RWPE1 (cell line): ENCODE measurements around the gene ATG7.

Experiments
- CTCF ChIA-PET: fragments of 350-600 bp; sonication (Branson Sonifier 250); formaldehyde crosslinking; extraction: SDS; loops from one replicate; lab custom pipeline; 2021; lab: Yijun Ruan, JAX
- POLR2A ChIA-PET: fragments of 400-600 bp; formaldehyde crosslinking; extraction: SDS; loops from one replicate; lab custom pipeline; 2020; ENCODE audit warnings: antibody characterized with exemption; ENCODE audit not compliant: low non-redundant PET; lab: Yijun Ruan, JAX
- DNase-seq: peaks from one replicate; pipeline ENCODE4 v3.0.0; 2012; ENCODE audit warnings: low spot score
- H3K27ac ChIP-seq: fragments of 450-650 bp; 2 replicates; pipeline ENCODE4 v1.5.1; 2017
- TF ChIP-seq, protein P1 (sequence below): fragments of 450-650 bp; conservative IDR thresholded peaks from 2 replicates; pipeline ENCODE4 v1.5.1; 2017; ENCODE audit warnings: low read depth, mild to moderate bottlenecking

Gene ATG7

DNA sequence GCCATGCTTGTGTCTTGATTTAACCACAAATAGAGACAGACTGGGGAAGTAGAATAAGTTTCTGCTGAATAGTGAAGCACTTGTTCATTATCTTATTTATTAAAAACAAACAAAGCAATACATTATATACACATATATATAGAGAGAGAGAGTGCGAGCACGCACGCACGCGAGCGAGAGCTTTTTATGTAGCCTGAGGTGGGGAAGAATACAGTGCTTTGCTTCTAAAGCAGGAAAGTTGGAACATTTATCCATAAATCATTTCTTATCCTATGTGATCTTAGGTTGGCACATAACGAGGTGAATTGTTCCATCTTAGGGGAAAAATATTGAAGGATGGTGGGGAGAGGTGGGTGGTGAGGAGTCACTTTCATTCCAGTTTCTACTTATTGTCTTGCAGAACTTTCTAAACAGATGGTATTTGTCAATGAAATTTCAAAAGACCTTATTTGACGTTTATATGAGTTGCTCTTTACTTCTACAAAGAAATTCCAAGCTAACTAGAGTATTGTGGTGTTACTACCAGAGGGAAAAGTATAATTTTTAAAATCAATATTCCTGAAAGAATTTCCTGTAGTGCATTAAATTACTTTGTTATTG lies 110.0 kb downstream of the ATG7 start:
- no peak for DNase-seq
- no peak overlapping the region for H3K27ac ChIP-seq
- CTCF ChIA-PET: no interaction called here
- POLR2A ChIA-PET: no interaction called here
- TF ChIP-seq, protein P1, sequence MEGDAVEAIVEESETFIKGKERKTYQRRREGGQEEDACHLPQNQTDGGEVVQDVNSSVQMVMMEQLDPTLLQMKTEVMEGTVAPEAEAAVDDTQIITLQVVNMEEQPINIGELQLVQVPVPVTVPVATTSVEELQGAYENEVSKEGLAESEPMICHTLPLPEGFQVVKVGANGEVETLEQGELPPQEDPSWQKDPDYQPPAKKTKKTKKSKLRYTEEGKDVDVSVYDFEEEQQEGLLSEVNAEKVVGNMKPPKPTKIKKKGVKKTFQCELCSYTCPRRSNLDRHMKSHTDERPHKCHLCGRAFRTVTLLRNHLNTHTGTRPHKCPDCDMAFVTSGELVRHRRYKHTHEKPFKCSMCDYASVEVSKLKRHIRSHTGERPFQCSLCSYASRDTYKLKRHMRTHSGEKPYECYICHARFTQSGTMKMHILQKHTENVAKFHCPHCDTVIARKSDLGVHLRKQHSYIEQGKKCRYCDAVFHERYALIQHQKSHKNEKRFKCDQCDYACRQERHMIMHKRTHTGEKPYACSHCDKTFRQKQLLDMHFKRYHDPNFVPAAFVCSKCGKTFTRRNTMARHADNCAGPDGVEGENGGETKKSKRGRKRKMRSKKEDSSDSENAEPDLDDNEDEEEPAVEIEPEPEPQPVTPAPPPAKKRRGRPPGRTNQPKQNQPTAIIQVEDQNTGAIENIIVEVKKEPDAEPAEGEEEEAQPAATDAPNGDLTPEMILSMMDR: no peak

DNA sequence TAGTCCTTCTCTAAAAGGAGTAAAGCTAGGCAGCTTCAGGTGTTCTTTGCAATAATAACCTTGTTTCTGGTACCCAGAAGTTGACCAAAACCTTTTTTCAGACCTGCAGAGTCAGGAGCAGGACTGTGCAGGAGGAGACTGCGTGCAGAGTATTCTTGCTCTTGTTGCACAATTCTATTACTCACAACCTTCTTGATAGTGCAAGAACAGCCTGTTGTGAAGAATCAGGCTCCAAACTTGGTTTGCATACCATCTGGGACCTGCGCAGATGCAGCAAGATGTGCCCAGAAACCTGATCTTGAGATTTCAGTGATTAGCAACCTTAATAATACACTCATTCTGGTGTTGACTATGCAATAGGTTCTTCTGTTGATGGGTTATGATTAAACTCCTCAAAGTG lies 111.9 kb downstream of the ATG7 start:
- ChIA-PET CTCF (no interaction called here), POLR2A (no interaction called here)
- TF ChIP-seq, protein P1: no peak
- DNase-seq: no peak
- H3K27ac ChIP-seq: no peak overlapping the region

DNA sequence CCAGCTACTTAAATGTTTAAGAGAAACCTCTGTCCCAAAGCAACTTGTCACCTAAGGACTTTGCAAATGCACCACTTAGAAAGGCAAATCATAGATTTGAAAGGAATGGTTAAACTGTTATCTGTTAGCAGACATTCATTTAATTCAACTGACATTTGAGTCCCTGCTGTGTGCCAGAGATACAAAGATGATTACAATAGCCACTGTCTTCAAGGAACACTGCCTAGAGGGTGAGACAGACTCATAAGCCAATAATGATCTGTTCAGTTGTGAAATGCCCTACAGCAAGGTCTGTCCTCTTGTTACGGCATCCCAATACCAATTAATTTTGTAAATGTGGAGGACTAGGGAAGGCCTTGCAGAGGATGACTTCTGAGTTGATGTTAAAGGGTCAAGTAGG lies 113.1 kb downstream of the ATG7 start:
- TF ChIP-seq, protein P1: no peak
- POLR2A ChIA-PET: no interaction called here
- CTCF ChIA-PET: no interaction called here
- DNase-seq: no peak
- H3K27ac ChIP-seq: no peak overlapping the region

- no peak overlapping the region for H3K27ac ChIP-seq
- TF ChIP-seq, protein P1: no peak
- ChIA-PET POLR2A (no interaction called here), CTCF (no interaction called here)
- no peak for DNase-seq
Observed at GRCh38 chr3:11385891-11386290, 113.7 kb downstream of the ATG7 start.

GRCh38 chr3:11386465-11387113 lies 114.4 kb downstream of the ATG7 start:
- TF ChIP-seq, protein P1: no peak
- no peak for DNase-seq
- ChIA-PET CTCF (no interaction called here), POLR2A (no interaction called here)
- H3K27ac ChIP-seq: no peak overlapping the region

- DNase-seq: no peak
- H3K27ac ChIP-seq: no peak overlapping the region
- ChIA-PET CTCF (no interaction called here), POLR2A (no interaction called here)
- TF ChIP-seq, protein P1: no peak
Observed at GRCh38 chr3:11389386-11390268, 117.4 kb downstream of the ATG7 start.
